IPS-15b (cell line): ENCODE measurements around the gene SRBD1.
"Not testable (repeated sequence)": the region's sequence is repeated elsewhere in the genome, so short reads cannot be mapped to it uniquely, and the experiment has no call there.

Experiments
- H3K27me3 ChIP-seq: one replicate; pipeline ENCODE4 v1.6.1; 2013; ENCODE audit warnings: low read length; ENCODE audit not compliant: control insufficient read depth, insufficient read depth
- H3K36me3 ChIP-seq: one replicate; pipeline ENCODE4 v1.6.1; 2013; ENCODE audit warnings: low read length; ENCODE audit not compliant: control insufficient read depth, insufficient read depth
- H3K4me1 ChIP-seq: one replicate; pipeline ENCODE4 v1.6.1; 2013; ENCODE audit warnings: mild to moderate bottlenecking, low read length; ENCODE audit not compliant: control insufficient read depth, insufficient read depth
- H3K4me3 ChIP-seq: one replicate; pipeline ENCODE4 v1.5.1; 2013; ENCODE audit warnings: low read depth, low read length
- H3K9ac ChIP-seq: one replicate; pipeline ENCODE4 v1.6.1; 2013; ENCODE audit warnings: low read depth, mild to moderate bottlenecking, low read length
- H3K9me3 ChIP-seq: one replicate; pipeline ENCODE4 v1.6.1; 2013; ENCODE audit warnings: mild to moderate bottlenecking, low read length; ENCODE audit not compliant: control insufficient read depth, insufficient read depth

The SRBD1 gene

GRCh38 chr2:45432406-45432805, 178.7 kb downstream of the SRBD1 start:
- Histone ChIP-seq H3K4me3 (no peak overlapping the region), H3K36me3 (no peaks in the 10 kb centered on the region), H3K27me3 (no peaks in the 10 kb centered on the region), H3K9ac (no peak overlapping the region), H3K4me1 (no peaks in the 10 kb centered on the region), H3K9me3 (no peaks in the 10 kb centered on the region)

- not testable (repeated sequence) for H3K9me3 ChIP-seq, H3K36me3 ChIP-seq, H3K27me3 ChIP-seq, H3K9ac ChIP-seq, H3K4me1 ChIP-seq, H3K4me3 ChIP-seq
Measured at GRCh38 chr2:45426025-45426424, 185.0 kb downstream of the SRBD1 start.

GRCh38 chr2:45422921-45423320, 188.1 kb downstream of the SRBD1 start:
- Histone ChIP-seq H3K4me1 (no peaks in the 10 kb centered on the region), H3K27me3 (no peaks in the 10 kb centered on the region), H3K36me3 (no peaks in the 10 kb centered on the region), H3K9ac (no peak overlapping the region), H3K4me3 (no peak overlapping the region), H3K9me3 (no peaks in the 10 kb centered on the region)

- Histone ChIP-seq H3K4me3 (no peak overlapping the region), H3K9ac (no peak overlapping the region), H3K27me3 (no peaks in the 10 kb centered on the region), H3K4me1 (no peaks in the 10 kb centered on the region), H3K9me3 (no peaks in the 10 kb centered on the region), H3K36me3 (no peaks in the 10 kb centered on the region)
Measured at GRCh38 chr2:45418532-45418931, 192.5 kb downstream of the SRBD1 start.

- no peaks in the 10 kb centered on the region for H3K36me3 ChIP-seq
- H3K9me3 ChIP-seq = no peaks in the 10 kb centered on the region
- H3K4me3 ChIP-seq = no peak overlapping the region
- no peak overlapping the region for H3K9ac ChIP-seq
- H3K4me1 ChIP-seq = peaks cover 7% of the 10 kb centered on the region
- H3K27me3 ChIP-seq = no peaks in the 10 kb centered on the region
Measured at GRCh38 chr2:45415534-45416123, 195.4 kb downstream of the SRBD1 start.

GRCh38 chr2:45412754-45413379, 198.2 kb downstream of the SRBD1 start:
- H3K4me3 ChIP-seq = no peak overlapping the region
- H3K9ac ChIP-seq = no peak overlapping the region
- H3K36me3 ChIP-seq = no peaks in the 10 kb centered on the region
- no peaks in the 10 kb centered on the region for H3K27me3 ChIP-seq
- no peaks in the 10 kb centered on the region for H3K9me3 ChIP-seq
- peaks cover 7% of the 10 kb centered on the region for H3K4me1 ChIP-seq

GRCh38 chr2:45409677-45410076, 201.4 kb downstream of the SRBD1 start:
- H3K4me1 ChIP-seq = peaks cover 9% of the 10 kb centered on the region
- no peaks in the 10 kb centered on the region for H3K36me3 ChIP-seq
- H3K9me3 ChIP-seq = no peaks in the 10 kb centered on the region
- no peaks in the 10 kb centered on the region for H3K27me3 ChIP-seq
- H3K4me3 ChIP-seq = no peak overlapping the region
- no peak overlapping the region for H3K9ac ChIP-seq

- Histone ChIP-seq H3K36me3 (no peaks in the 10 kb centered on the region), H3K4me1 (peaks cover 9% of the 10 kb centered on the region), H3K9ac (no peak overlapping the region), H3K27me3 (no peaks in the 10 kb centered on the region), H3K4me3 (no peak overlapping the region), H3K9me3 (no peaks in the 10 kb centered on the region)
Measured at GRCh38 chr2:45406621-45407020, 204.4 kb downstream of the SRBD1 start.

- Histone ChIP-seq H3K36me3 (no peaks in the 10 kb centered on the region), H3K27me3 (no peaks in the 10 kb centered on the region), H3K4me1 (peaks cover 10% of the 10 kb centered on the region), H3K4me3 (no peak overlapping the region), H3K9me3 (no peaks in the 10 kb centered on the region), H3K9ac (no peak overlapping the region)
Measured at GRCh38 chr2:45404807-45405297, 206.2 kb downstream of the SRBD1 start.

GRCh38 chr2:45403036-45403435, 208.0 kb downstream of the SRBD1 start:
- Histone ChIP-seq H3K4me1 (peaks cover 10% of the 10 kb centered on the region), H3K27me3 (no peaks in the 10 kb centered on the region), H3K9ac (no peak overlapping the region), H3K36me3 (no peaks in the 10 kb centered on the region), H3K4me3 (no peak overlapping the region), H3K9me3 (no peaks in the 10 kb centered on the region)

GRCh38 chr2:45401431-45401922, 209.6 kb downstream of the SRBD1 start:
- H3K36me3 ChIP-seq = no peaks in the 10 kb centered on the region
- H3K27me3 ChIP-seq = no peaks in the 10 kb centered on the region
- H3K9ac ChIP-seq = no peak overlapping the region
- no peaks in the 10 kb centered on the region for H3K9me3 ChIP-seq
- peaks cover 10% of the 10 kb centered on the region for H3K4me1 ChIP-seq
- no peak overlapping the region for H3K4me3 ChIP-seq

GRCh38 chr2:45399040-45399784, 211.9 kb downstream of the SRBD1 start:
- H3K4me3 ChIP-seq = no peak overlapping the region
- no peaks in the 10 kb centered on the region for H3K27me3 ChIP-seq
- H3K9ac ChIP-seq = no peak overlapping the region
- peaks cover 7% of the 10 kb centered on the region for H3K4me1 ChIP-seq
- H3K9me3 ChIP-seq = no peaks in the 10 kb centered on the region
- H3K36me3 ChIP-seq = no peaks in the 10 kb centered on the region
